ENCODE data around the gene NCS1.
A peak's percentile ranks its signal among the peaks of the same experiment; 100 is the strongest.

NCS1 gene

GRCh38 chr9:130215341-130216119 is 43.3 kb downstream of the NCS1 start:
- DNase-seq: no peak

GRCh38 chr9:130217838-130218237 is 45.6 kb downstream of the NCS1 start:
- no peak for DNase-seq

- DNase-seq: no peak
Observed at GRCh38 chr9:130219661-130220096, 47.5 kb downstream of the NCS1 start.

GRCh38 chr9:130220352-130220751 is 48.1 kb downstream of the NCS1 start:
- no peak for DNase-seq

GRCh38 chr9:130222833-130223232 is 50.6 kb downstream of the NCS1 start:
- no peak for DNase-seq

GRCh38 chr9:130225071-130225470 is 52.9 kb downstream of the NCS1 start:
- DNase-seq: no peak

GRCh38 chr9:130225586-130225985 is 53.4 kb downstream of the NCS1 start:
- DNase-seq: no peak

GRCh38 chr9:130226112-130226511 is 53.9 kb downstream of the NCS1 start:
- DNase-seq: no peak

GRCh38 chr9:130227833-130228232 is 55.6 kb downstream of the NCS1 start:
- DNase-seq: no peak

GRCh38 chr9:130229759-130230158 is 57.6 kb downstream of the NCS1 start:
- DNase-seq: no peak

GRCh38 chr9:130230631-130231030 is 58.4 kb downstream of the NCS1 start:
- DNase-seq: no peak

GRCh38 chr9:130232899-130233586 is 60.8 kb downstream of the NCS1 start:
- DNase-seq: no peak

- DNase-seq: no peak
Observed at GRCh38 chr9:130233587-130233945, 61.4 kb downstream of the NCS1 start.

GRCh38 chr9:130234340-130235260 is 62.4 kb downstream of the NCS1 start:
- no peak for DNase-seq

GRCh38 chr9:130235558-130236435 is 63.6 kb downstream of the NCS1 start:
- DNase-seq: peak; percentile 55

GRCh38 chr9:130236436-130236985 is 64.3 kb downstream of the NCS1 start:
- DNase-seq: no peak

- no peak for DNase-seq
Observed at GRCh38 chr9:130237076-130237475, 64.9 kb downstream of the NCS1 start.

GRCh38 chr9:130237763-130238524 is 65.7 kb downstream of the NCS1 start:
- no peak for DNase-seq

GRCh38 chr9:130239363-130239695 is 67.1 kb downstream of the NCS1 start:
- DNase-seq: no peak

GRCh38 chr9:130239741-130240241 is 67.6 kb downstream of the NCS1 start:
- no peak for DNase-seq
